VCaP (cell line): ENCODE measurements around the gene MNAT1.

Experiments used
- H3K27ac ChIP-seq: fragments of 450-650 bp; 2 replicates; pipeline ENCODE4 v1.5.1; 2017
- TF ChIP-seq, protein P1 (sequence below): fragments of 450-650 bp; conservative IDR thresholded peaks from 2 replicates; pipeline ENCODE4 v1.5.1; 2017; ENCODE audit warnings: mild to moderate bottlenecking, moderate library complexity

MNAT1 gene

GRCh38 chr14:60956202-60956601 is 221.6 kb downstream of the MNAT1 start:
- TF ChIP-seq, protein P1, sequence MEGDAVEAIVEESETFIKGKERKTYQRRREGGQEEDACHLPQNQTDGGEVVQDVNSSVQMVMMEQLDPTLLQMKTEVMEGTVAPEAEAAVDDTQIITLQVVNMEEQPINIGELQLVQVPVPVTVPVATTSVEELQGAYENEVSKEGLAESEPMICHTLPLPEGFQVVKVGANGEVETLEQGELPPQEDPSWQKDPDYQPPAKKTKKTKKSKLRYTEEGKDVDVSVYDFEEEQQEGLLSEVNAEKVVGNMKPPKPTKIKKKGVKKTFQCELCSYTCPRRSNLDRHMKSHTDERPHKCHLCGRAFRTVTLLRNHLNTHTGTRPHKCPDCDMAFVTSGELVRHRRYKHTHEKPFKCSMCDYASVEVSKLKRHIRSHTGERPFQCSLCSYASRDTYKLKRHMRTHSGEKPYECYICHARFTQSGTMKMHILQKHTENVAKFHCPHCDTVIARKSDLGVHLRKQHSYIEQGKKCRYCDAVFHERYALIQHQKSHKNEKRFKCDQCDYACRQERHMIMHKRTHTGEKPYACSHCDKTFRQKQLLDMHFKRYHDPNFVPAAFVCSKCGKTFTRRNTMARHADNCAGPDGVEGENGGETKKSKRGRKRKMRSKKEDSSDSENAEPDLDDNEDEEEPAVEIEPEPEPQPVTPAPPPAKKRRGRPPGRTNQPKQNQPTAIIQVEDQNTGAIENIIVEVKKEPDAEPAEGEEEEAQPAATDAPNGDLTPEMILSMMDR, result no peak
- H3K27ac ChIP-seq, result no peak overlapping the region

DNA sequence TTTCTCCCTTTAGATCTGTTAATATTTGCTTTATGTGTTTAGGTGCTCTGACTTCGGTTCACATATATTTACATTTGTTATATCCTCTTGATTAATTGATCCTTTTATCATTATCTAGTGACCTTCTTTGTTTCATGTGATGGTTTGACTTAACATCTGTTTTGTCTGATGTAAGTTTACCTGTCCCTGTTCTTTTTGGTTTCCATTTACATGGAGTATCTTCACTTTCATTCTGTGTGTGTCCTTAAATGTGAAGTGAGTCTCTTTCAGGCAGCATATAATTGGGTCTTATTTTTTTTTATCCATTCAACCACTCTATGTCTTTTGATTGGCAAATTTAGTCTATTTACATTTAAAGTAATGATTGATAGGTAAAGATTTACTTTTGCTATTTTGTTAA is 222.1 kb downstream of the MNAT1 start:
- TF ChIP-seq, protein P1, result no peak

GRCh38 chr14:60958146-60958545 is 223.6 kb downstream of the MNAT1 start:
- no peak overlapping the region for H3K27ac ChIP-seq
- TF ChIP-seq, protein P1, result no peak

More for the DNA sequence above, 222.1 kb downstream of the MNAT1 start:
- H3K27ac ChIP-seq, result no peak overlapping the region

DNA sequence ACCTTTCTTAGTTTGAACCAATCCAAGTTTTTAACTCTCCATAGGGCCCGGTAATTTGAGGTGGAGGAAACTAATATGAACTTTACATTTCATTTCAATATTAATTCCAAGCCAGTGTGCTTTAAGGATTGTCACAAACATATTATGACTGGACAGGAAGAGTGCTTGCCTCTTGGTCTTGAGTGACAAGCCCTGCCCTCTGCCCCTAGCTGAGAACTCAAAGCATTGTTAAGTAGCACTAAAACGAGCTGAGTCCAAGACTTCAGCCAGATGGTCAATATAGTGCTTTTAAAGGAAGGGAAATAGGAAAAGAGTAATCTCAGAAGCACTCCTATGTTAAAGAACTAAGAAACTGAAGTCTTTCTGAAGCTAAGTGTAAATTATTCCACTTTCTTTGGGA is 229.2 kb downstream of the MNAT1 start:
- H3K27ac ChIP-seq, result no peak overlapping the region
- TF ChIP-seq, protein P1, result no peak

DNA sequence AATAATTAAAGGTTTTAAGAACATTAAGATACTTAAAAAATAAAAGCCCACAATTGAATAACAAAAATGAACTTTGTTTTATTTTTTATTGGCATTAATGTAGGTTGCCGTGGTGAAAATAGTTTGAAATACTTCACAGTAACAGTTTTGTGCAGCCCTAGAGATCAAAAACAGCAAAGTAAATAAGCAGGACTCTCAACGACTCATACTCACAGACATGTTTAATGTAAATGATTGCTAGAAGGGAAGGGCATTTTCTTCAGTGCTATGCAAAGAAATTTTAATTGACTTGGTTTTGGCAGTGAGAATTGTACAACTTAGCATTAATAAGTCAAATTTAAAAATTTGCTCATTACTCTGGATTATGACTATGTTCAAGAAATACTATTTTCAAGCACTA is 230.3 kb downstream of the MNAT1 start:
- TF ChIP-seq, protein P1, result no peak
- H3K27ac ChIP-seq, result no peak overlapping the region

DNA sequence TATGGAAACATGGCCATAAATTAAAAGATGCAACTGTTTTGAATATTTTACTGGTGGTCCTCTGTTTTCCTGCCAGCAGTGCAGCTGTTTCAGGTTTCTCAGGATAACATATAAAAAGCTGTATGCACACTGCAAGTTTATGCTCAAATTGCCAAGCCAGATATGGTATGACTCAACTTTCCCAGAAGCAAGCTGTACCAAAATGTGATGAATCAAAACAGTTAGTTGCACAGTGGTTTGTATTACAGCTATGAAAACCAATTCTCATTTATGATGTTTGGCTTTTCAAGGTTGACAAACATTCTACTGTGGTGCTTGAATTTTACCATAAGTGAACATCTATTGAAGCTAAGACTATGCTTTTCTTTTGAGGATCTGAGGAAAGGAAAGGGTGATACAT is 230.8 kb downstream of the MNAT1 start:
- TF ChIP-seq, protein P1, result no peak
- H3K27ac ChIP-seq, result no peak overlapping the region

GRCh38 chr14:60968099-60968498 is 233.5 kb downstream of the MNAT1 start:
- TF ChIP-seq, protein P1, result no peak

GRCh38 chr14:60968671-60969070 is 234.1 kb downstream of the MNAT1 start:
- no peak overlapping the region for H3K27ac ChIP-seq
- TF ChIP-seq, protein P1, result no peak

More at GRCh38 chr14:60968099-60968498, 233.5 kb downstream of the MNAT1 start:
- no peak overlapping the region for H3K27ac ChIP-seq
